Measurements from ENCODE around the gene GREM1. TPM values are rescaled to one million over a fixed set of nuclear protein-coding genes. Genes with fewer than 3 reads are reported as not detected.

GREM1 gene
- total RNA-seq, 1 experiment from 2014 or later: 1.1 TPM

GRCh38 chr15:32670623-32671022 lies 47.2 kb upstream of the GREM1 start:
- Histone ChIP-seq H2AFZ (ENCODE audit: low read length) (no peak overlapping the region), H2AK5ac (ENCODE audit: insufficient read length, low read length) (no peak overlapping the region), H3K79me2 (ENCODE audit: insufficient read depth, low read length) (no peaks in the 10 kb centered on the region), H3K4ac (ENCODE audit: low read depth, low read length) (no peak overlapping the region), H3K79me1 (ENCODE audit: insufficient read depth, low read depth, low read length, poor library complexity, severe bottlenecking) (no peaks in the 10 kb centered on the region), H3K27me3 (ENCODE audit: insufficient read depth, low read length) (no peaks in the 10 kb centered on the region), H3K9ac (ENCODE audit: extremely low read depth, insufficient read length, low read length) (no peak overlapping the region), H3T11ph (ENCODE audit: low read length) (no peak overlapping the region), H3K14ac (ENCODE audit: insufficient read depth, low read length) (no peak overlapping the region), H3K9me3 (ENCODE audit: control insufficient read depth, low read depth, low read length) (no peaks in the 10 kb centered on the region), H3K23ac (ENCODE audit: insufficient read length, low read depth, low read length) (no peak overlapping the region), H4K20me1 (ENCODE audit: control insufficient read depth, insufficient read depth, insufficient read length) (no peaks in the 10 kb centered on the region), H3K27ac (ENCODE audit: insufficient read length, low read depth, low read length) (no peak overlapping the region), H2BK15ac (ENCODE audit: low read depth, low read length) (no peak overlapping the region), H2BK20ac (ENCODE audit: low read depth, low read length, poor library complexity, severe bottlenecking) (no peak overlapping the region), H2BK5ac (ENCODE audit: insufficient read length, low read length) (no peak overlapping the region), H4K5ac (ENCODE audit: insufficient read length, low read depth, low read length) (no peak overlapping the region), H4K91ac (ENCODE audit: insufficient read length, low read depth, low read length) (no peak overlapping the region), H4K8ac (replicated peaks; ENCODE audit: insufficient read length, low read depth, low read length) (no peak overlapping the region), H2BK12ac (ENCODE audit: insufficient read length, low read depth, low read length) (no peak overlapping the region), H3K56ac (ENCODE audit: insufficient read length, low read depth, low read length) (no peak overlapping the region), H3K23me2 (ENCODE audit: insufficient read length, low read depth, low read length, poor library complexity, severe bottlenecking) (no peaks in the 10 kb centered on the region), H3K4me1 (ENCODE audit: insufficient read depth, low read length) (peaks cover 9% of the 10 kb centered on the region), H3K4me2 (ENCODE audit: insufficient read depth, insufficient read length, low read length) (no peak overlapping the region), H3K18ac (ENCODE audit: insufficient read length, low read depth, low read length) (no peak overlapping the region), H2BK120ac (ENCODE audit: low read depth, low read length, poor library complexity, severe bottlenecking) (no peak overlapping the region)
- no peaks in the 10 kb centered on the region for H3K9me3 Mint-ChIP-seq
- no peak for TF ChIP-seq CTCF (conservative IDR thresholded peaks at IDR 0.05)
- WGBS (ENCODE audit: extremely low coverage, insufficient read length, low lambda C conversion rate): no CpG with 5 or more reads among the region's 3 CpGs
- no peak overlapping the region for H3K4me3 Mint-ChIP-seq
- H3K27ac Mint-ChIP-seq: peak overlapping the region in 2 of 3 experiments; percentile 6 to 75; a peak in 2 of 7 replicates
- no peaks in the 10 kb centered on the region; the same call in none of the 2 replicates for H3K27me3 Mint-ChIP-seq (ENCODE audit: low read depth)
- no peak for DNase-seq
- H3K36me3 Mint-ChIP-seq (ENCODE audit: insufficient read depth in 1 of 3, low read depth in 3 of 3): no peaks in the 10 kb centered on the region
- peaks cover 37 to 39% of the 10 kb centered on the region in 2 experiments for H3K4me1 Mint-ChIP-seq

All from H9 (cell line).